Esophagus muscularis mucosa (tissue), 3 donors: Measurements from ENCODE around the gene EEF2.

Experiments
- EP300 ChIP-seq: sonication (generic); formaldehyde crosslinking; IDR thresholded peaks from one replicate; pipeline ENCODE4 v1.6.1; 2017; ENCODE audit warnings: antibody characterized with exemption
- TF ChIP-seq, protein P1 (sequence below), 3 experiments: fragments of 200-600 bp in 2 of 3; fragments of 450-650 bp in 1 of 3; sonication (generic) in 2 of 3; IDR thresholded peaks; one replicate each; pipeline ENCODE4 v1.5.1; 2017 to 2019; ENCODE audit warnings: antibody characterized with exemption in 3 of 3, mild to moderate bottlenecking in 2 of 3, moderate library complexity in 1 of 3

DNA sequence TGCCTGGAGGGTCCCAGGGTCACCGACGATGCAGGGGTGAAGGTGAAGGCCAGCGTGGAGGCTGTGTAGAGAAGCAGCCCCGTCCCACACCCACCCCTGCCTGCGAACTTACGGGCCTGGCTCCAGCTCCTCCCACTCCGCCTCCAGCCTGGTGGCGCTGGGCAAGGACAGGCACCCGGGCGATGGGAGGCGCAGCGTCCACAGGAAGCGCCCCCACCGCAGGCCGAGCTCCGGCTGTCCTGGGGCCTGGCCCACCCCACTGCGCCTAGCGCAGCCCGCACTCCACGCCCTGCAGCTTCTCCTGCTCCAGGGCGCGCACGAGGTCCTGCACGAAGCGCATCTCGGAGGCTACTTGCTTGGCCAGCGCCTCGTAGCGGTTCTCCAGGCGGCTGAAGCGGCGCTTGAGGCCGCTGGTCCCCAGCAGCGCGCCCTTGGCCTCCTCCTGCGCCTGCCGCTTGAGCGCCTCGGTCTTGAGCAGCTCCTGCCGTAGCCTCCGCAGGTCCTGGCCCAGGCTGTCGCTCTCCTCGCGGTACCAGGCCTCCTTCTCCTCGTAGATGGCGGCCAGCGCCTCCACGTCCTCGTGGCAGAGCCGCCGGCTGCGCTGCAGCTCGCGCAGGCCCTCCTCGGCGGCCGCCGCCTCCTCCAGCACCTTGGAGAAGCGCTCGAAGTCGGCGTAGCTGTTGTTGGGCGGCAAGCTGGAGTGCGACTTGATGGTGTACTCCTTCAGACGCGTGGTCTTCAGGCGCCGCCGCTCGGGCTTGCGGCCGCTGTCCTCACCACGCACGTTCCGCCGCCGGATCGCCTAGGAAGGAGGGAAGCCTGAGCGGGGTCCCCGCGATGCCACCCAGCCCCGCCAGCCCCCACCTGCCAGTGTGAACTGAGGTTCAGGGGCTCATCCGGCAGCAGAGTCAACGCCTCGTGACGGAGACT is 26.2 kb downstream of the EEF2 start:
- TF ChIP-seq, protein P1, sequence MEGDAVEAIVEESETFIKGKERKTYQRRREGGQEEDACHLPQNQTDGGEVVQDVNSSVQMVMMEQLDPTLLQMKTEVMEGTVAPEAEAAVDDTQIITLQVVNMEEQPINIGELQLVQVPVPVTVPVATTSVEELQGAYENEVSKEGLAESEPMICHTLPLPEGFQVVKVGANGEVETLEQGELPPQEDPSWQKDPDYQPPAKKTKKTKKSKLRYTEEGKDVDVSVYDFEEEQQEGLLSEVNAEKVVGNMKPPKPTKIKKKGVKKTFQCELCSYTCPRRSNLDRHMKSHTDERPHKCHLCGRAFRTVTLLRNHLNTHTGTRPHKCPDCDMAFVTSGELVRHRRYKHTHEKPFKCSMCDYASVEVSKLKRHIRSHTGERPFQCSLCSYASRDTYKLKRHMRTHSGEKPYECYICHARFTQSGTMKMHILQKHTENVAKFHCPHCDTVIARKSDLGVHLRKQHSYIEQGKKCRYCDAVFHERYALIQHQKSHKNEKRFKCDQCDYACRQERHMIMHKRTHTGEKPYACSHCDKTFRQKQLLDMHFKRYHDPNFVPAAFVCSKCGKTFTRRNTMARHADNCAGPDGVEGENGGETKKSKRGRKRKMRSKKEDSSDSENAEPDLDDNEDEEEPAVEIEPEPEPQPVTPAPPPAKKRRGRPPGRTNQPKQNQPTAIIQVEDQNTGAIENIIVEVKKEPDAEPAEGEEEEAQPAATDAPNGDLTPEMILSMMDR (IDR thresholded peaks at IDR 0.05): no peak
- no peak for TF ChIP-seq EP300
